H9 (cell line): Measurements from ENCODE around the gene KIF5C. TPM values are rescaled to one million over a fixed set of nuclear protein-coding genes. Genes with fewer than 3 reads are reported as not detected.

Source experiments
- DNase-seq: peaks from one replicate; pipeline ENCODE4 v3.0.0-alpha.2; 2017
- H2AFZ ChIP-seq: one replicate; pipeline ENCODE4 v1.6.1; 2013; ENCODE audit warnings: mild to moderate bottlenecking, low read length, control low read depth, moderate library complexity
- H2AK5ac ChIP-seq: 2 replicates; pipeline ENCODE4 v1.6.1; 2013; ENCODE audit warnings: low read length, control low read depth, mixed read lengths; ENCODE audit not compliant: insufficient read length
- H2BK120ac ChIP-seq: one replicate; pipeline ENCODE4 v1.6.1; 2013; ENCODE audit warnings: low read depth, mild to moderate bottlenecking, low read length, control low read depth, inconsistent platforms; ENCODE audit not compliant: poor library complexity, severe bottlenecking
- H2BK12ac ChIP-seq: 2 replicates; pipeline ENCODE4 v1.6.1; 2013; ENCODE audit warnings: low read length, control low read depth, mixed read lengths, low read depth; ENCODE audit not compliant: insufficient read length
- H2BK15ac ChIP-seq: 2 replicates; pipeline ENCODE4 v1.6.1; 2013; ENCODE audit warnings: low read depth, low read length, control low read depth
- H2BK20ac ChIP-seq: one replicate; pipeline ENCODE4 v1.6.1; 2013; ENCODE audit warnings: low read depth, mild to moderate bottlenecking, low read length, control low read depth, inconsistent platforms; ENCODE audit not compliant: poor library complexity, severe bottlenecking
- H2BK5ac ChIP-seq: 2 replicates; pipeline ENCODE4 v1.6.1; 2013; ENCODE audit warnings: low read length, control low read depth, mixed read lengths; ENCODE audit not compliant: insufficient read length
- H3K14ac ChIP-seq: 2 replicates; pipeline ENCODE4 v1.6.1; 2013; ENCODE audit warnings: low read length, control low read depth; ENCODE audit not compliant: insufficient read depth
- H3K18ac ChIP-seq: 2 replicates; pipeline ENCODE4 v1.6.1; 2013; ENCODE audit warnings: low read depth, mild to moderate bottlenecking, mixed read lengths, low read length, control low read depth; ENCODE audit not compliant: insufficient read length
- H3K23ac ChIP-seq: 2 replicates; pipeline ENCODE4 v1.6.1; 2013; ENCODE audit warnings: low read length, control low read depth, mixed read lengths, low read depth; ENCODE audit not compliant: insufficient read length
- H3K23me2 ChIP-seq: 2 replicates; pipeline ENCODE4 v1.6.1; 2013; ENCODE audit warnings: low read depth, mild to moderate bottlenecking, mixed read lengths, low read length, control low read depth; ENCODE audit not compliant: insufficient read length, poor library complexity, severe bottlenecking
- H3K27ac ChIP-seq: 2 replicates; pipeline ENCODE4 v1.5.1; 2013; ENCODE audit warnings: low read length, control low read depth, mixed read lengths, low read depth; ENCODE audit not compliant: insufficient read length
- H3K27me3 ChIP-seq: 2 replicates; pipeline ENCODE4 v1.6.1; 2013; ENCODE audit warnings: low read length, control low read depth, inconsistent platforms; ENCODE audit not compliant: insufficient read depth
- H3K4ac ChIP-seq: 2 replicates; pipeline ENCODE4 v1.6.1; 2013; ENCODE audit warnings: low read depth, mild to moderate bottlenecking, control low read depth, inconsistent platforms, low read length, moderate library complexity
- H3K4me1 ChIP-seq: 2 replicates; pipeline ENCODE4 v1.6.1; 2013; ENCODE audit warnings: low read length, control low read depth, inconsistent platforms; ENCODE audit not compliant: insufficient read depth
- H3K4me2 ChIP-seq: 2 replicates; pipeline ENCODE4 v1.6.1; 2013; ENCODE audit warnings: low read length, control low read depth, mixed read lengths; ENCODE audit not compliant: insufficient read length, insufficient read depth
- H3K56ac ChIP-seq: 2 replicates; pipeline ENCODE4 v1.6.1; 2013; ENCODE audit warnings: low read depth, mild to moderate bottlenecking, mixed read lengths, low read length, control low read depth; ENCODE audit not compliant: insufficient read length
- H3K79me1 ChIP-seq: 2 replicates; pipeline ENCODE4 v1.6.1; 2013; ENCODE audit warnings: low read depth, mild to moderate bottlenecking, moderate library complexity, low read length, control low read depth, inconsistent platforms; ENCODE audit not compliant: insufficient read depth, poor library complexity, severe bottlenecking
- H3K79me2 ChIP-seq: 2 replicates; pipeline ENCODE4 v1.6.1; 2013; ENCODE audit warnings: low read length, control low read depth, inconsistent platforms; ENCODE audit not compliant: insufficient read depth
- H3K9ac ChIP-seq: 2 replicates; pipeline ENCODE4 v1.6.1; 2013; ENCODE audit warnings: low read length, control low read depth, mixed read lengths; ENCODE audit not compliant: insufficient read length; ENCODE audit errors: extremely low read depth
- H3K9me3 ChIP-seq: one replicate; pipeline ENCODE4 v1.6.1; 2013; ENCODE audit warnings: low read depth, low read length, inconsistent platforms; ENCODE audit not compliant: control insufficient read depth
- H3T11ph ChIP-seq: one replicate; pipeline ENCODE4 v1.6.1; 2013; ENCODE audit warnings: mild to moderate bottlenecking, low read length, control low read depth, inconsistent platforms
- H4K20me1 ChIP-seq: one replicate; pipeline ENCODE4 v1.6.1; 2013; ENCODE audit not compliant: control insufficient read depth, insufficient read length, insufficient read depth
- H4K5ac ChIP-seq: 2 replicates; pipeline ENCODE4 v1.6.1; 2013; ENCODE audit warnings: low read depth, mild to moderate bottlenecking, mixed read lengths, low read length, control low read depth; ENCODE audit not compliant: insufficient read length
- H4K8ac ChIP-seq: replicated peaks from 2 replicates; pipeline ENCODE4 v1.6.1; 2013; ENCODE audit warnings: low read length, control low read depth, mixed read lengths, low read depth; ENCODE audit not compliant: insufficient read length
- H4K91ac ChIP-seq: 2 replicates; pipeline ENCODE4 v1.6.1; 2013; ENCODE audit warnings: low read depth, mild to moderate bottlenecking, moderate library complexity, mixed read lengths, low read length, control low read depth; ENCODE audit not compliant: insufficient read length
- H3K27ac Mint-ChIP-seq, 3 experiments: 2 replicates in 2 of 3; 3 replicates in 1 of 3; pipeline ENCODE4 v1.8.0; 2020 to 2021; ENCODE audit warnings: mixed read lengths in 3 of 3, mild to moderate bottlenecking in 1 of 3, moderate library complexity in 1 of 3
- H3K27me3 Mint-ChIP-seq: 2 replicates; pipeline ENCODE4 v1.8.0; 2021; ENCODE audit warnings: low read depth, mild to moderate bottlenecking, moderate library complexity, mixed read lengths
- H3K36me3 Mint-ChIP-seq, 3 experiments: 2 replicates in 2 of 3; 3 replicates in 1 of 3; pipeline ENCODE4 v1.8.0; 2020 to 2021; ENCODE audit warnings: low read depth in 3 of 3, mixed read lengths in 3 of 3; ENCODE audit not compliant: insufficient read depth in 1 of 3
- H3K4me1 Mint-ChIP-seq, 2 experiments: 2 replicates each; pipeline ENCODE4 v1.8.0; 2020; ENCODE audit warnings: mixed read lengths in 2 of 2
- H3K4me3 Mint-ChIP-seq, 2 experiments: 2 replicates in 1 of 2; 3 replicates in 1 of 2; pipeline ENCODE4 v1.8.0; 2020 to 2021; ENCODE audit warnings: mild to moderate bottlenecking in 2 of 2, mixed read lengths in 2 of 2, moderate library complexity in 1 of 2
- H3K9me3 Mint-ChIP-seq, 2 experiments: 2 replicates in 1 of 2; 3 replicates in 1 of 2; pipeline ENCODE4 v1.8.0; 2020; ENCODE audit warnings: mild to moderate bottlenecking in 2 of 2, mixed read lengths in 2 of 2, moderate library complexity in 1 of 2
- CTCF ChIP-seq: fragments of 200-600 bp; sonication (generic); conservative IDR thresholded peaks from 3 replicates; pipeline ENCODE4 v1.8.0; 2021; ENCODE audit warnings: antibody characterized with exemption, mild to moderate bottlenecking
- WGBS: extraction: QIAGEN DNeasy Blood & Tissue Kit; methylation state at CpG from one replicate; pipeline ENCODE4 v1.1.7; 2013; ENCODE audit warnings: missing lambda C conversion rate, low lambda C conversion rate, mixed read lengths; ENCODE audit not compliant: insufficient read length; ENCODE audit errors: extremely low coverage; 5-methylcytosine and 5-hydroxymethylcytosine counted together
- total RNA-seq: library from RNA; stranded (reverse); gene quantifications from 2 replicates; pipeline ENCODE4 v1.2.1, GENCODE V29; 2021

KIF5C gene
- total RNA-seq, 1 experiment from 2014 or later = 52.9 TPM

DNA sequence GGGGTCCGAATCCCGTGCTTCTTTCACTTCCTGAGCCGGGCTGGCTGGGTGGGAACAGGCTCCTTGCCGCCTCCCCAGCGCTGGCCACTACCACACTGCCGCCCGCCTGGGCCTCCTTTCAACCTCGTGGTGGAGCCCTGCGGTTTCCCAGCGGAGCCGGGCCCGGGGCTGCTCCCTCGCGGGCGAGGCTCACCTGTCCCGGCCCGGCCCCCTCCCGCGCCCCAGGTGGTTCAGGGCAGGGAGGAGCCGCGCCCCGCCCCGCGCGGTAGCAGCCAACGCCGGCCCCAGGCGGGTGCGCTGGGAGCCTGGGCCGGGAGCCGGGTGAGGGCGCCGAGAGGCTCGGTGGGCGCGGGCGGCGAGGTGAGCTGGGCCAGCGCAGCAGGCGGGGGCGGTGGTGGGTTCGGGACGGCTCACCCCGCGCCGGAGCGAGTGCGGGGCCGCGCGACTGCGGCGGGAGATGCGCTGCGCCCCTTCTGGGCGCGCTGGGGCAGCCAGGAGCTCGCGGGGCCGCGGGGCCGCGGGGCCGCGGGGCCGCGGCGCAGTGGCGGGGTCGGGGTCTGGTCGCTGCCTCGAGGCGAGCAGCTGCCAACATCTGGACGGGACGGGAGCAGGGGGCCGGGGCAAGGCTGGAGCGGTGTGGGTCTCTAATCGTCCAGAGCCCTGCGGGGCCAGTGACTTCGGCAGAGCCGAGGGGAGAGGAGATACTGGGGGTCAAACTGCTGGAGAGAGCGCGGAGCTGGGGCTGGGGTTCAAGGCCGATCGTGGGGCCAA is 163.6 kb downstream of the KIF5C start, which contains the start of gene LYPD6B:
TSS of gene LYPD6B (plus strand) at position 258 of the 771 bp plus-strand sequence. CDS start 92,250 bp downstream, outside the sequence.
- Histone ChIP-seq H2BK5ac (no peak within 1 kb of the TSS), H2BK15ac (no peak within 1 kb of the TSS), H2AK5ac (no peak within 1 kb of the TSS), H3K27ac (no peak within 1 kb of the TSS), H3K4me1 (no peaks in the 10 kb centered on the region), H2BK120ac (no peak within 1 kb of the TSS), H3K9ac (no peak within 1 kb of the TSS), H3K9me3 (no peaks in the 10 kb centered on the region), H3K23me2 (peaks cover 7% of the 10 kb centered on the region), H2AFZ (no peak within 1 kb of the TSS), H4K5ac (no peak within 1 kb of the TSS), H4K91ac (no peak within 1 kb of the TSS), H3K4me2 (peak within 1 kb of the TSS; percentile 24), H3K4ac (no peak within 1 kb of the TSS), H3K56ac (no peak within 1 kb of the TSS), H2BK20ac (no peak within 1 kb of the TSS), H3T11ph (no peak within 1 kb of the TSS), H3K23ac (no peak within 1 kb of the TSS), H3K14ac (peak within 1 kb of the TSS; percentile 21; the same call in 1 of the 2 replicates), H4K20me1 (no peaks in the 10 kb centered on the region), H3K18ac (no peak within 1 kb of the TSS), H3K79me2 (no peaks in the 10 kb centered on the region), H4K8ac (no peak within 1 kb of the TSS), H3K27me3 (peaks cover 6% of the 10 kb centered on the region), H3K79me1 (no peaks in the 10 kb centered on the region), H2BK12ac (no peak within 1 kb of the TSS)
- H3K9me3 Mint-ChIP-seq = no peaks in the 10 kb centered on the region
- peak within 1 kb of the TSS; percentile 71 to 87 for H3K4me3 Mint-ChIP-seq
- no CpG with 5 or more reads among the region's 85 CpGs for WGBS
- peaks cover 11 to 15% of the 10 kb centered on the region in 2 experiments for H3K4me1 Mint-ChIP-seq
- H3K36me3 Mint-ChIP-seq = no peaks in the 10 kb centered on the region
- H3K27me3 Mint-ChIP-seq = peaks cover 38% of the 10 kb centered on the region
- no peak for TF ChIP-seq CTCF
- peak within 1 kb of the TSS in 1 of 3 experiments; percentile 92; a peak in 1 of 7 replicates for H3K27ac Mint-ChIP-seq
- peak; percentile 68 for DNase-seq
